ENCODE results near the gene CBLL2. TPM values are rescaled to one million over a fixed set of nuclear protein-coding genes. Genes with fewer than 3 reads are reported as not detected.

Gene CBLL2
- total RNA-seq = not detected in 2 replicates

GRCh38 chrX:22272613-22273012, at the start of gene CBLL2:
Gene CBLL2 (plus strand): TSS chrX:22272913. CDS start chrX:22272992, 79 bp downstream.

Other genes starting within 250 kb of the CBLL2 start
- gene PHEX, start 240.6 kb upstream of the CBLL2 start, total RNA-seq = 0.14 and 0.46 TPM in 2 replicates

Data from smooth muscle cell of bladder (primary cell).